ENCODE measurements around the gene PCDHA13.
"Not testable (repeated sequence)": the region's sequence is repeated elsewhere in the genome, so short reads cannot be mapped to it uniquely, and the experiment has no call there.

The PCDHA13 gene, protein sequence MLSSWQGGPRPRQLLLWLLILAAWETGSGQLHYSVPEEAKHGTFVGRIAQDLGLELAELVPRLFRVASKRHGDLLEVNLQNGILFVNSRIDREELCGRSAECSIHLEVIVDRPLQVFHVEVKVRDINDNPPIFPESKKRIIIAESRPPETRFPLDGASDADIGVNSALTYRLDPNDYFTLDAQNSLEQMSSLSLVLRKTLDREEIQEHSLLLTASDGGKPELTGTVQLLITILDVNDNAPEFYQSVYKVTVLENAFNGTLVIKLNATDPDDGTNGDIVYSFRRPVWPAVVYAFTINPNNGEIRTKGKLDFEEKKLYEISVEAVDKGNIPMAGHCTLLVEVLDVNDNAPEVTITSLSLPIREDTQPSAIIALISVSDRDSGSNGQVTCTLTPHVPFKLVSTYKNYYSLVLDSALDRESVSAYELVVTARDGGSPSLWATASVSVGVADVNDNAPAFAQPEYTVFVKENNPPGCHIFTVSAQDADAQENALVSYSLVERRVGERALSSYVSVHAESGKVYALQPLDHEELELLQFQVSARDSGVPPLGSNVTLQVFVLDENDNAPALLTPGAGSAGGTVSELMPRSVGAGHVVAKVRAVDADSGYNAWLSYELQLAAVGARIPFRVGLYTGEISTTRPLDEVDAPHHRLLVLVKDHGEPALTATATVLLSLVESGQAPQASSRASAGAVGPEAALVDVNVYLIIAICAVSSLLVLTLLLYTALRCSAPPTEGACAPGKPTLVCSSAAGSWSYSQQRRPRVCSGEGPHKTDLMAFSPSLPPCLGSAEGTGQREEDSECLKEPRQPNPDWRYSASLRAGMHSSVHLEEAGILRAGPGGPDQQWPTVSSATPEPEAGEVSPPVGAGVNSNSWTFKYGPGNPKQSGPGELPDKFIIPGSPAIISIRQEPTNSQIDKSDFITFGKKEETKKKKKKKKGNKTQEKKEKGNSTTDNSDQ

DNA sequence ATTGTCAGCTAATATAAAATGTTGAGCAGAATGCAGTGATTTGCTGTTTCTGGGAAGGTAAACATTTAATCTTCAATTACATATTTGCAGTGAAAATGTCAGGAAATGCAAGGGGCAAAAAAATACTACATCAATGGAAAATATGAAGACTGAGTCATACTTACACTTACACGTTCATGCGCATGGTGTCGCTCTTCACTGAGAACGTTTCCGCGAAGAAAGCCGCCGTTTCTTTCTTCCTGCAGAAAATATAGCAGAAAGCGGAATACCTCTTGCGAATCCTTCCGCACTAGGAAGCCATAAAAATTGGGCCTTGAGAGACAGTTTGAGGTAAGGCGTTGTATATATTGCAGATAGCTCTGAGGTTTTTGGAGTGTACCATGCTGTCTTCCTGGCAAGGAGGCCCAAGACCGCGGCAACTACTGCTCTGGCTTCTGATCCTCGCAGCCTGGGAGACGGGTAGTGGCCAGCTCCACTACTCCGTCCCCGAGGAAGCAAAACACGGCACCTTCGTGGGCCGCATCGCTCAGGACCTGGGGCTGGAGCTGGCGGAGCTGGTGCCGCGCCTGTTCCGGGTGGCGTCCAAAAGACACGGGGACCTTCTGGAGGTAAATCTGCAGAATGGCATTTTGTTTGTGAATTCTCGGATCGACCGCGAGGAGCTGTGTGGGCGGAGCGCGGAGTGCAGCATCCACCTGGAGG is at the start of gene PCDHA13:
Gene PCDHA13, plus strand, starts transcription at position 236 of the 702 bp plus-strand sequence. Its CDS starts 145 bp downstream, at position 381.
- H3K4me1 Mint-ChIP-seq (ENCODE audit: low read depth), result peaks cover 2% of the 10 kb centered on the region
- H3K36me3 Mint-ChIP-seq, result peaks cover 23% of the 10 kb centered on the region
- peaks cover 35% of the 10 kb centered on the region for H3K9me3 Mint-ChIP-seq (ENCODE audit: low read depth)
- no peak within 1 kb of the TSS for H3K27ac Mint-ChIP-seq
- H3K27me3 Mint-ChIP-seq, result peaks cover 35% of the 10 kb centered on the region
- H3K4me3 Mint-ChIP-seq, result no peak within 1 kb of the TSS

DNA sequence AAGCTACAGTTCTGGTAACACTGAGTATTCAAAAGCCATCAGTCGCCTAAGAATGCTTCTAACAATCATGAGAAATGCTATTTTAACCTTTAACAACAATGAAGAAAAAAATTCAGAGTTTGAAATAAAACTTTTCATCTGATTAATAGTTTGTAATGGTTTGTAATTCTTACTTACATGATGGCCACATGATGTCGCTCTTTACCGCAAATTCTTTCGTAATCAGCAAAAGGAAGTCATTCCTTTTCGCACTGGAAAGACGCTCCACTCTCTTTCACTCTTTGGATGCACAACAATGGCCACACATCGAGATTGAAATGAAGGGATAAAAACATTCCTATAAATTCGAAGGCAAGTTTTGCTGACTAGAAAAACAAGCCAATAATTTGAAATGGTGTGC is 47.9 kb upstream of the PCDHA13 start, which contains the start of gene PCDHA7:
Gene PCDHA7, plus strand, starts transcription at position 277 of the 400 bp plus-strand sequence. Its CDS starts 115 bp downstream, at position 392.
- Mint-ChIP-seq H3K27me3 (peaks cover 29% of the 10 kb centered on the region), H3K36me3 (peaks cover 16% of the 10 kb centered on the region), H3K27ac (no peak within 1 kb of the TSS), H3K9me3 (ENCODE audit: low read depth) (peaks cover 15% of the 10 kb centered on the region), H3K4me1 (ENCODE audit: low read depth) (no peaks in the 10 kb centered on the region), H3K4me3 (no peak within 1 kb of the TSS)

DNA sequence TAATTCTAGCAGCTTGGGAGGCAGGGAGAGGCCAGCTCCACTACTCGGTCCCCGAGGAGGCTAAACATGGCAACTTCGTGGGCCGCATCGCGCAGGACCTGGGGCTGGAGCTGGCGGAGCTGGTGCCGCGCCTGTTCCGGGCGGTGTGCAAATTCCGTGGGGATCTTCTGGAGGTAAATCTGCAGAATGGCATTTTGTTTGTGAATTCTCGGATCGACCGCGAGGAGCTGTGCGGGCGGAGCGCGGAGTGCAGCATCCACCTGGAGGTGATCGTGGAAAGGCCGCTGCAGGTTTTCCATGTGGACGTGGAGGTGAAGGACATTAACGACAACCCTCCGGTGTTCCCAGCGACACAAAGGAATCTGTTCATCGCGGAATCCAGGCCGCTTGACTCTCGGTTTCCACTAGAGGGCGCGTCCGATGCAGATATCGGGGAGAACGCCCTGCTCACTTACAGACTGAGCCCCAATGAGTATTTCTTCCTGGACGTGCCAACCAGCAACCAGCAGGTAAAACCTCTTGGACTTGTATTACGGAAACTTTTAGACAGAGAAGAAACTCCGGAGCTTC is 47.4 kb upstream of the PCDHA13 start:
- Mint-ChIP-seq H3K36me3 (peaks cover 16% of the 10 kb centered on the region), H3K27me3 (peaks cover 29% of the 10 kb centered on the region), H3K9me3 (ENCODE audit: low read depth) (peaks cover 15% of the 10 kb centered on the region)
- not testable (repeated sequence) for H3K27ac Mint-ChIP-seq; H3K4me1 Mint-ChIP-seq (ENCODE audit: low read depth); H3K4me3 Mint-ChIP-seq

DNA sequence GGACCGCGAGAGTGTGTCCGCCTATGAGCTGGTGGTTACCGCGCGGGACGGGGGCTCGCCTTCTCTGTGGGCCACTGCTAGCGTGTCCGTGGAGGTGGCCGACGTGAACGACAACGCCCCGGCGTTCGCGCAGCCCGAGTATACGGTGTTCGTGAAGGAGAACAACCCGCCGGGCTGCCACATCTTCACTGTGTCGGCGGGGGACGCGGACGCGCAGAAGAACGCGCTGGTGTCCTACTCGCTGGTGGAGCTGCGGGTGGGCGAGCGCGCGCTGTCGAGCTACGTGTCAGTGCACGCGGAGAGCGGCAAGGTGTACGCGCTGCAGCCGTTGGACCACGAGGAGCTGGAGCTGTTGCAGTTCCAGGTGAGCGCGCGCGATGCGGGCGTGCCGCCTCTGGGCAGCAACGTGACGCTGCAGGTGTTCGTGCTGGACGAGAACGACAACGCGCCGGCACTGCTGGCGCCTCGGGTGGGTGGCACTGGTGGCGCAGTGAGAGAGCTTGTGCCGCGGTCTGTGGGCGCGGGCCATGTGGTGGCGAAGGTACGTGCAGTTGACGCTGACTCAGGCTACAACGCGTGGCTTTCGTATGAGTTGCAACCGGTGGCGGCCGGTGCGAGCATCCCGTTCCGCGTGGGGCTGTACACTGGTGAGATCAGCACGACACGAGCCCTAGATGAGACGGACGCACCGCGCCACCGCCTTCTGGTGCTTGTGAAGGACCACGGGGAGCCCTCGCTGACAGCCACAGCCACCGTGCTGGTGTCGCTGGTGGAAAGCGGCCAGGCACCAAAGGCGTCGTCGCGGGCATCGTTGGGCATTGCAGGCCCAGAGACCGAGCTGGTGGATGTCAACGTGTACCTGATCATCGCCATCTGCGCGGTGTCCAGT is 46.1 kb upstream of the PCDHA13 start:
- H3K4me3 Mint-ChIP-seq, result no peak overlapping the region
- H3K27me3 Mint-ChIP-seq, result peaks cover 36% of the 10 kb centered on the region
- peaks cover 11% of the 10 kb centered on the region for H3K9me3 Mint-ChIP-seq (ENCODE audit: low read depth)
- H3K27ac Mint-ChIP-seq, result no peak overlapping the region
- H3K4me1 Mint-ChIP-seq (ENCODE audit: low read depth), result no peaks in the 10 kb centered on the region
- H3K36me3 Mint-ChIP-seq, result peaks cover 17% of the 10 kb centered on the region

DNA sequence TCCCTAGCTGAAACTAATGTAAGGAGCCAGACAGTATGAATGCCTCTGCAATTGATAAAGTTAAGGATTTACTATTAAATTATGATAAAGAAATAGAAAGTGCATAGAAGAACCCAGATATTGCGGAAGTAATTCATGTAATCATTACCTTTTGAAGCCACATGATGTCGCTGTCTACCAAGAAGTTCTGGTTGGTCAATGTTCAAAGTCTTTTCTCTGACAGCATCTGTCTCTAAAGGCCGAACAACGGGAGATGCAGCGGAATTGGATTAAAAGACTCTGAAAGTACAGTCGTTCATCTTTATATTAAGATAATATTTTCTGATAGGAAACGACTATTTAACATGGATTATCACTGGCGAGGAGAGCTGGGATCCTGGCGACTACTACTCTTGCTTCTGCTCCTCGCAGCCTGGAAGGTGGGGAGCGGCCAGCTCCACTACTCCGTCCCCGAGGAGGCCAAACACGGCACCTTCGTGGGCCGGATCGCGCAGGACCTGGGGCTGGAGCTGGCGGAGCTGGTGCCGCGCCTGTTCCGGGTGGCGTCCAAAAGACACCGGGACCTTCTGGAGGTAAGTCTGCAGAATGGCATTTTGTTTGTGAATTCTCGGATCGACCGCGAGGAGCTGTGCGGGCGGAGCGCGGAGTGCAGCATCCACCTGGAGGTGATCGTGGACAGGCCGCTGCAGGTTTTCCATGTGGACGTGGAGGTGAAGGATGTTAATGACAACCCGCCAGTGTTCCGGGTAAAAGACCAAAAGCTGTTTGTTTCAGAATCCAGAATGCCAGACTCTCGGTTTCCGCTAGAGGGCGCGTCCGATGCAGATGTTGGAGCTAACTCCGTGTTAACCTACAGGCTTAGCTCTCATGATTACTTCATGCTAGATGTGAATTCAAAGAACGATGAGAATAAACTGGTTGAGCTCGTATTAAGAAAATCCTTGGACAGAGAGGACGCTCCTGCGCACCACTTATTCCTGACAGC is 40.7 kb upstream of the PCDHA13 start, which contains the start of gene PCDHA8:
Gene PCDHA8, plus strand, starts transcription at position 210 of the 985 bp plus-strand sequence. Its CDS starts 135 bp downstream, at position 345.
- peaks cover 18% of the 10 kb centered on the region for H3K27me3 Mint-ChIP-seq
- no peak within 1 kb of the TSS for H3K4me3 Mint-ChIP-seq
- peaks cover 10% of the 10 kb centered on the region for H3K36me3 Mint-ChIP-seq
- H3K9me3 Mint-ChIP-seq (ENCODE audit: low read depth), result peaks cover 3% of the 10 kb centered on the region
- no peaks in the 10 kb centered on the region for H3K4me1 Mint-ChIP-seq (ENCODE audit: low read depth)
- H3K27ac Mint-ChIP-seq, result no peak within 1 kb of the TSS

DNA sequence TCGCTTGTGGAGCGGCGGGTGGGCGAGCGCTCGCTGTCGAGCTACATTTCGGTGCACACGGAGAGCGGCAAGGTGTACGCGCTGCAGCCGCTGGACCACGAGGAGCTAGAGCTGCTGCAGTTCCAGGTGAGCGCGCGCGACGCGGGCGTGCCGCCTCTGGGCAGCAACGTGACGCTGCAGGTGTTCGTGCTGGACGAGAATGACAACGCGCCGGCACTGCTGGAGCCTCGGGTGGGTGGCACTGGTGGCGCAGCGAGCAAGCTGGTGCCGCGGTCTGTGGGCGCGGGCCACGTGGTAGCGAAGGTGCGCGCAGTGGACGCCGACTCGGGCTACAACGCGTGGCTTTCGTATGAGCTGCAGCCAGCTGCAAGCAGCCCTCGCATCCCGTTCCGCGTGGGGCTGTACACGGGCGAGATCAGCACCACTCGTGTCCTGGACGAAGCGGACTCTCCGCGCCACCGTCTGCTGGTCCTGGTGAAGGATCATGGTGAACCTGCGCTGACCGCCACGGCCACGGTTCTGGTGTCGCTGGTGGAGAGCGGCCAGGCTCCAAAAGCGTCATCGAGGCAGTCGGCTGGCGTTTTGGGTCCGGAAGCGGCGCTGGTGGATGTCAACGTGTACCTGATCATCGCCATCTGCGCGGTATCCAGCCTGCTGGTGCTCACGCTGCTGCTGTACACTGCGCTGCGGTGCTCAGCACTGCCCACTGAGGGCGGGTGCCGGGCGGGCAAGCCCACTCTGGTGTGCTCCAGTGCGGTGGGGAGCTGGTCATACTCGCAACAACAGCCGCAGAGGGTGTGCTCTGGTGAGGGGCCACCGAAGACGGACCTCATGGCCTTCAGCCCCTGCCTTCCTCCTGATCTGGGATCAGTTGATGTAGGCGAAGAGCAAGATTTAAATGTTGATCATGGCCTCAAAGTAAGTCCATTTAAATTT is 38.9 kb upstream of the PCDHA13 start:
- peaks cover 20% of the 10 kb centered on the region for H3K36me3 Mint-ChIP-seq
- peaks cover 31% of the 10 kb centered on the region for H3K27me3 Mint-ChIP-seq
- no peaks in the 10 kb centered on the region for H3K4me1 Mint-ChIP-seq (ENCODE audit: low read depth)
- peaks cover 14% of the 10 kb centered on the region for H3K9me3 Mint-ChIP-seq (ENCODE audit: low read depth)
- no peak overlapping the region for H3K27ac Mint-ChIP-seq
- H3K4me3 Mint-ChIP-seq, result no peak overlapping the region

DNA sequence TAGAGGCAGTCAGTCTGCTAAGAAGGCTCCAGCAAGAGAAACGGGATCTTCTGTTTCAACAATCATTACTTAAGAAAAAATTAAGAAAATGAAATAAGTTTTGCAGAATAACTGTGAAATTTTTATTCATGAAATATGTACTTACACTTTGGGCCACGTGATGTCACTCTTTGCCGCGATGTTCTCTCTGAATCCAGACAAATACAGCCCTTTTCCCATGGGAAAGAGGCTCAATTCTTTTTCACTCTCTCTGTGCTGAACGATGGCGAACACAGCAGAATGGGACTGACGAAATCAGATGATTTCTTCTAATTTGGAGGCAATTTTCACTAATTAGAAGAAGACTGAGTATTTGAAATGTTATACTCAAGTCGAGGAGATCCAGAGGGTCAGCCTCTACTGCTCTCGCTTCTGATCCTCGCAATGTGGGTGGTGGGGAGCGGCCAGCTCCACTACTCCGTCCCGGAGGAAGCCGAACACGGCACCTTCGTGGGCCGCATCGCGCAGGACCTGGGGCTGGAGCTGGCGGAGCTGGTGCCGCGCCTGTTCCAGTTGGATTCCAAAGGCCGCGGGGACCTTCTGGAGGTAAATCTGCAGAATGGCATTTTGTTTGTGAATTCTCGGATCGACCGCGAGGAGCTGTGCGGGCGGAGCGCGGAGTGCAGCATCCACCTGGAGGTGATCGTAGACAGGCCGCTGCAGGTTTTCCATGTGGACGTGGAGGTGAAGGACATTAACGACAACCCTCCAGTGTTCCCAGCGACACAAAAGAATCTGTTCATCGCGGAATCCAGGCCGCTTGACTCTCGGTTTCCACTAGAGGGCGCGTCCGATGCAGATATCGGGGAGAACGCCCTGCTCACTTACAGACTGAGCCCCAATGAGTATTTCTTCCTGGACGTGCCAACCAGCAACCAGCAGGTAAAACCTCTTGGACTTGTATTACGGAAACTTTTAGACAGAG is 33.5 kb upstream of the PCDHA13 start, which contains the start of gene PCDHA9:
Gene PCDHA9, plus strand, starts transcription at position 244 of the 964 bp plus-strand sequence. Its CDS starts 114 bp downstream, at position 358.
- H3K36me3 Mint-ChIP-seq; H3K4me3 Mint-ChIP-seq; H3K27ac Mint-ChIP-seq; H3K4me1 Mint-ChIP-seq (ENCODE audit: low read depth): not testable (repeated sequence)
- Mint-ChIP-seq H3K27me3 (peaks cover 27% of the 10 kb centered on the region), H3K9me3 (ENCODE audit: low read depth) (peaks cover 15% of the 10 kb centered on the region)

DNA sequence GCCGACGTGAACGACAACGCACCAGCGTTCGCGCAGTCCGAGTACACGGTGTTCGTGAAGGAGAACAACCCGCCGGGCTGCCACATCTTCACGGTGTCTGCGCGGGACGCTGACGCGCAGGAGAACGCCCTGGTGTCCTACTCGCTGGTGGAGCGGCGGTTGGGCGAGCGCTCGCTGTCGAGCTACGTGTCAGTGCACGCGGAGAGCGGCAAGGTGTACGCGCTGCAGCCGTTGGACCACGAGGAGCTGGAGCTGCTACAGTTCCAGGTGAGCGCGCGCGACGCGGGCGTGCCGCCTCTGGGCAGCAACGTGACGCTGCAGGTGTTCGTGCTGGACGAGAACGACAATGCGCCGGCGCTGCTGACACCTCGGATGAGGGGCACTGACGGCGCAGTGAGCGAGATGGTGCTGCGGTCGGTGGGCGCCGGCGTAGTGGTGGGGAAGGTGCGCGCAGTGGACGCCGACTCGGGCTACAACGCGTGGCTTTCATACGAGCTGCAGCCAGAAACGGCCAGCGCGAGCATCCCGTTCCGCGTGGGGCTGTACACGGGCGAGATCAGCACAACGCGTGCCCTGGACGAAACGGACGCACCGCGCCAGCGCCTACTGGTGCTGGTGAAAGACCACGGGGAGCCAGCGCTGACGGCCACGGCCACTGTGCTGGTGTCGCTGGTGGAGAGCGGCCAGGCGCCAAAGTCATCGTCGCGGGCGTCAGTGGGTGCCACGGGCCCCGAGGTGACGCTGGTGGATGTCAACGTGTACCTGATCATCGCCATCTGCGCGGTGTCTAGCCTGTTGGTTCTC is 31.9 kb upstream of the PCDHA13 start:
- not testable (repeated sequence) for H3K36me3 Mint-ChIP-seq; H3K4me3 Mint-ChIP-seq; H3K27ac Mint-ChIP-seq; H3K4me1 Mint-ChIP-seq (ENCODE audit: low read depth)
- Mint-ChIP-seq H3K9me3 (ENCODE audit: low read depth) (peaks cover 18% of the 10 kb centered on the region), H3K27me3 (peaks cover 32% of the 10 kb centered on the region)

DNA sequence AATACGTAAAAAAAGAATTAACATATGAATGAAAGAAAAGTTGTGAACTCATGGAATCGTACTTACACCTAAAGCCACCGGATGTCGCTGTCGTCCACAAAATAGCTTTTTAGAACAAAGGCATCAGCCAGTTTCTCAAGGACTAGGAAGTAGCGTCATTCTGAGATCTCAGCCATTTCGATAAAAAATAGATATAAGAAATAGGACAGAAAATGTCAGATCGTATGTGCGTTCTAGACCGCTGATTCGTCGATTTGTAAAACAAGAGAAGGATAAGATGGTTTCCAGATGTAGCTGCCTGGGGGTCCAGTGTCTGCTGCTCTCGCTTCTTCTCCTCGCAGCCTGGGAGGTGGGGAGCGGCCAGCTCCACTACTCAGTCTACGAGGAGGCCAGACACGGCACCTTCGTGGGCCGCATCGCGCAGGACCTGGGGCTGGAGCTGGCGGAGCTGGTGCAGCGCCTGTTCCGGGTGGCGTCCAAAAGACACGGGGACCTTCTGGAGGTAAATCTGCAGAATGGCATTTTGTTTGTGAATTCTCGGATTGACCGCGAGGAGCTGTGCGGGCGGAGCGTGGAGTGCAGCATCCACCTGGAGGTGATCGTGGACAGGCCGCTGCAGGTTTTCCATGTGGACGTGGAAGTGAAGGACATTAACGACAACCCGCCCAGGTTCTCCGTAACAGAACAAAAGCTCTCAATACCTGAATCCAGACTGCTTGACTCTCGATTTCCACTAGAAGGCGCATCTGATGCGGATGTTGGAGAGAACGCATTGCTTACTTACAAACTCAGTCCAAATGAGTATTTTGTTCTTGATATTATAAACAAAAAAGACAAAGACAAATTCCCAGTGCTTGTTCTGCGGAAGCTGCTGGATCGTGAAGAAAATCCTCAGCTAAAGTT is 25.9 kb upstream of the PCDHA13 start, which contains the start of gene PCDHA10:
Gene PCDHA10, plus strand, starts transcription at position 126 of the 903 bp plus-strand sequence. Its CDS starts 152 bp downstream, at position 278.
- peaks cover 25% of the 10 kb centered on the region for H3K27me3 Mint-ChIP-seq

More for the DNA sequence above, 25.9 kb upstream of the PCDHA13 start, which contains the start of gene PCDHA10:
- no peaks in the 10 kb centered on the region for H3K4me1 Mint-ChIP-seq (ENCODE audit: low read depth)
- peaks cover 2% of the 10 kb centered on the region for H3K36me3 Mint-ChIP-seq
- H3K9me3 Mint-ChIP-seq (ENCODE audit: low read depth), result peaks cover 18% of the 10 kb centered on the region
- no peak within 1 kb of the TSS for H3K27ac Mint-ChIP-seq
- H3K4me3 Mint-ChIP-seq, result no peak within 1 kb of the TSS
